Neural cell (in vitro differentiated cells): ENCODE data around the gene NARF.

Experiments used
- MXI1 ChIP-seq: fragments of 450-650 bp; conservative IDR thresholded peaks from 2 replicates; pipeline ENCODE4 v1.6.1; 2014; ENCODE audit warnings: antibody characterized with exemption, mild to moderate bottlenecking; ENCODE audit not compliant: poor library complexity, severe bottlenecking
- TF ChIP-seq, protein P1 (sequence below): fragments of 450-650 bp; IDR thresholded peaks from 2 replicates; pipeline ENCODE4 v1.5.1; 2014; ENCODE audit warnings: antibody characterized with exemption, mild to moderate bottlenecking, moderate library complexity; ENCODE audit not compliant: poor library complexity, severe bottlenecking

DNA sequence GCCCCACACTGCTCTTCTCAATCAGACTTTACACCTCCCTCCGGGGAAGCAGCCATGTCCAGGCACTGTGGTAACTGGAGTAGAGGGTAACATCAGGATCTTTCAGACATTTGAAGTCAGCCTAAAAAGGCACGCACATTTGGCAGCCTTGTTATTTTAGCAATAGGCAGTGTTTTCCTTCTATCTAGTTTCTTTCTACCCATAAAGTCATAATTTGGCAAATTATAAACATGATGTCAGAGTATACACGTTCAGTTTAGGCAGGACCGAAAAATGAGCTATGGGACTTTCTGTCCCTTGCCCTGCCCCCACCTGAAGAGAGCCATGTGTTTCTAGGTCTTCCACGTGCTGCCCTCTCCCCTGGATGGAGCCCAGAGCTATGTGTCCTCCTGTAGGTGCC is 21.1 kb downstream of the NARF start:
- TF ChIP-seq, protein P1, sequence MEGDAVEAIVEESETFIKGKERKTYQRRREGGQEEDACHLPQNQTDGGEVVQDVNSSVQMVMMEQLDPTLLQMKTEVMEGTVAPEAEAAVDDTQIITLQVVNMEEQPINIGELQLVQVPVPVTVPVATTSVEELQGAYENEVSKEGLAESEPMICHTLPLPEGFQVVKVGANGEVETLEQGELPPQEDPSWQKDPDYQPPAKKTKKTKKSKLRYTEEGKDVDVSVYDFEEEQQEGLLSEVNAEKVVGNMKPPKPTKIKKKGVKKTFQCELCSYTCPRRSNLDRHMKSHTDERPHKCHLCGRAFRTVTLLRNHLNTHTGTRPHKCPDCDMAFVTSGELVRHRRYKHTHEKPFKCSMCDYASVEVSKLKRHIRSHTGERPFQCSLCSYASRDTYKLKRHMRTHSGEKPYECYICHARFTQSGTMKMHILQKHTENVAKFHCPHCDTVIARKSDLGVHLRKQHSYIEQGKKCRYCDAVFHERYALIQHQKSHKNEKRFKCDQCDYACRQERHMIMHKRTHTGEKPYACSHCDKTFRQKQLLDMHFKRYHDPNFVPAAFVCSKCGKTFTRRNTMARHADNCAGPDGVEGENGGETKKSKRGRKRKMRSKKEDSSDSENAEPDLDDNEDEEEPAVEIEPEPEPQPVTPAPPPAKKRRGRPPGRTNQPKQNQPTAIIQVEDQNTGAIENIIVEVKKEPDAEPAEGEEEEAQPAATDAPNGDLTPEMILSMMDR = no peak
- TF ChIP-seq MXI1 = no peak
